ENCODE data around the gene PPP2R2B. TPM values are rescaled to one million over a fixed set of nuclear protein-coding genes. Genes with fewer than 3 reads are reported as not detected.

PPP2R2B gene
- total RNA-seq, 2 donors from 2014 or later: 9.5 to 29.8 TPM

GRCh38 chr5:146767534-146767933, 111.0 kb downstream of the PPP2R2B start:
- H3K27ac ChIP-seq: no peak overlapping the region
- H3K36me3 ChIP-seq: no peaks in the 10 kb centered on the region
- H3K9me3 ChIP-seq: no peaks in the 10 kb centered on the region
- ATAC-seq (ENCODE audit: insufficient number of reproducible peaks, low FRiP score, low read depth) (no peak), DNase-seq (ENCODE audit: low spot score) (no peak)
- no peak overlapping the region for H3K4me3 ChIP-seq
- H3K4me1 ChIP-seq (ENCODE audit: control insufficient read depth in 1 of 2, low read depth in 2 of 2): no peaks in the 10 kb centered on the region
- TF ChIP-seq CTCF (IDR thresholded peaks at IDR 0.05): no peak
- no peaks in the 10 kb centered on the region for H3K27me3 ChIP-seq (replicated peaks; ENCODE audit: insufficient read depth)

- H3K27ac ChIP-seq: no peak overlapping the region
- H3K4me1 ChIP-seq (ENCODE audit: control insufficient read depth in 1 of 2, low read depth in 2 of 2): no peaks in the 10 kb centered on the region
- no peak for DNase-seq (ENCODE audit: low spot score)
- no peak overlapping the region for H3K4me3 ChIP-seq
- no peak for ATAC-seq (ENCODE audit: insufficient number of reproducible peaks, low FRiP score, low read depth)
- no peaks in the 10 kb centered on the region for H3K9me3 ChIP-seq
- H3K36me3 ChIP-seq: no peaks in the 10 kb centered on the region
- H3K27me3 ChIP-seq (replicated peaks; ENCODE audit: insufficient read depth): no peaks in the 10 kb centered on the region
- TF ChIP-seq CTCF (IDR thresholded peaks at IDR 0.05): no peak
Measured at GRCh38 chr5:146766013-146766412, 112.5 kb downstream of the PPP2R2B start.

DNA sequence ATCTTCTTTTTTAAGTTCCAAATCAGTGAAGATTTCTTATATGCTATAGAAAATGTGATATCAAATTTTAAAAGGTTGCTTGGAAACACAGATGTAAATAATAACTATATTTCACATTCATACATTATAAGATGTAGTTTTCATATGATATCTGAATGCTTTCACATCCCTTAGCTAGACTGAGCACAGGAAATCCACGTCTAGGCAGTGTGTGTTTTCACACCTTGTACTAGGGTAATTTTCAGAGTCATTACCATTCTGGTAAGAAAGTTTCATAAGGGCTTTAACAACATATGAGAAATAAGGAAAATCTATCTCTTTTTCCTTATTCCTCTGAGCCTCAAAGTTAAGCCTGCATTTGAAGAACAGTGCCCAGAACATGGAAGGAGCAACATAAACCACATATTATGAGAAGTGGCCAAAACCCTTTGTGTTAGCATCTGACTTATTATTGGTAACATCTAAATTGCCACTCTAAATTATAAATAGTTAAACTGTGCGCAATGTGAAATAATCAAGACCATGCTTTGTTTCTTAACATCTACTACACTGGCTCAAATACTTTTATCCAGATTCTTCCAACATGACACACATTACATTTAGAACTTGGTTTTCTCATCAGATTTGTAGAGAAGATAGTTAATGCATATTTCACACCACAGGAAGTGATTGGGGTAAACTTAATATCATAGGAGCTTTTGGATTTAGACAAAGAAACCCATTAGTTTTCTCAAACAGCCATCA, 113.3 kb downstream of the PPP2R2B start:
- ATAC-seq (ENCODE audit: insufficient number of reproducible peaks, low FRiP score, low read depth): no peak
- TF ChIP-seq CTCF (IDR thresholded peaks at IDR 0.05): no peak
- H3K27ac ChIP-seq: no peak overlapping the region
- no peaks in the 10 kb centered on the region for H3K27me3 ChIP-seq (replicated peaks; ENCODE audit: insufficient read depth)
- H3K36me3 ChIP-seq: no peaks in the 10 kb centered on the region
- no peak for DNase-seq (ENCODE audit: low spot score)
- H3K4me3 ChIP-seq: no peak overlapping the region
- no peaks in the 10 kb centered on the region for H3K9me3 ChIP-seq
- no peaks in the 10 kb centered on the region for H3K4me1 ChIP-seq (ENCODE audit: control insufficient read depth in 1 of 2, low read depth in 2 of 2)

DNA sequence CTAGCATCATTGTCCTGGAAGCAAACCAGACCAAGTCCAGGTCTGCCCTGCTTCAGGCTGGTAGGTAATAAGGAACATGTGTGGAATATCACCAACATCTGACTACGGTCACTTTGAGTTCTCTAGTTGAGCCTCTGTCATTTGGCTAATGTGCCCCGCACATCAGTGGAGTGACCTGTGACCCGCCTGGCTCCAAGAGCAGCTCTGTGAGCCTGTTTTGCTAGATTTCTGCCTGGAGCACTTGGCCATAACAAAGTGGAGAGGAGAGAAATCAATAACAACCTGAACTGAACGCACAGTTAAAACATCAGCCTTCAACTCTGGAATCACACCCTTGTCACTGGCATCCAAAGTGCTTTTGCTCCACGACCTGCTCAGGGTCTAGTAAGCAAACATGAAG, 115.7 kb downstream of the PPP2R2B start:
- Histone ChIP-seq H3K9me3 (no peaks in the 10 kb centered on the region), H3K36me3 (no peaks in the 10 kb centered on the region), H3K4me3 (no peak overlapping the region), H3K27me3 (replicated peaks; ENCODE audit: insufficient read depth) (no peaks in the 10 kb centered on the region), H3K4me1 (ENCODE audit: control insufficient read depth in 1 of 2, low read depth in 2 of 2) (peaks cover 4 to 16% of the 10 kb centered on the region in 2 donors), H3K27ac (no peak overlapping the region)
- DNase-seq (ENCODE audit: low spot score): no peak
- no peak for TF ChIP-seq CTCF (IDR thresholded peaks at IDR 0.05)
- ATAC-seq (ENCODE audit: insufficient number of reproducible peaks, low FRiP score, low read depth): no peak

DNA sequence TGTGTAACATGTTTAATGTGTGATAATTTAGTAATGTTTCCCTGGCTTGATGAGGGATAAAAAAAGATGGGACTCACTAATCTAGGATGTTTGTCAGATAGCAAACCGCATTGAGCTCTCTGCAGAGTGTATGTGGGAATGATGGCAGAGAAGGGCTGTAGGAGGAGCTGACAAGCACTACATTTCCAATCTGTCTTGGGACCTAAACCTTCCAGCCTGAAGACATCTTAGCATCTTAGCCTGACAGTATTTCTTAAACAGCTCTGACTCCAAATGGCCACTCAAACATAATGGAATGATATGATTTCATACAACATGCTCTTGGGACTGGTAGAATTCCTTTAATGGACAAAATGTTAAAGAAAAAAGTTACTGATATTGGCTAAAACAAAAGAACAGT, 116.7 kb downstream of the PPP2R2B start:
- no peaks in the 10 kb centered on the region for H3K9me3 ChIP-seq
- H3K36me3 ChIP-seq: no peaks in the 10 kb centered on the region
- H3K4me3 ChIP-seq: no peak overlapping the region
- TF ChIP-seq CTCF (IDR thresholded peaks at IDR 0.05): no peak
- DNase-seq (ENCODE audit: low spot score) (no peak), ATAC-seq (ENCODE audit: insufficient number of reproducible peaks, low FRiP score, low read depth) (no peak)
- H3K4me1 ChIP-seq (ENCODE audit: control insufficient read depth in 1 of 2, low read depth in 2 of 2): peaks cover 4 to 23% of the 10 kb centered on the region in 2 donors
- H3K27ac ChIP-seq: no peak overlapping the region
- H3K27me3 ChIP-seq (replicated peaks; ENCODE audit: insufficient read depth): no peaks in the 10 kb centered on the region

Data from thoracic aorta (tissue), 2 donors.